Motor neuron (in vitro differentiated cells): Measurements from ENCODE around the gene CYTH4. TPM values are rescaled to one million over a fixed set of nuclear protein-coding genes. Genes with fewer than 3 reads are reported as not detected.

Source experiments
- ATAC-seq, 8 experiments: fragments of 200-7000 bp; cut with Tn5 transposase; replicated peaks in 6 of 8; 2 replicates each; pipeline ENCODE4 v1.8.0; 2021; ENCODE audit warnings: mild to moderate bottlenecking in 8 of 8, moderate library complexity in 8 of 8
- H3K27ac ChIP-seq, 2 donors: fragments of 250-450 bp; sonication (Bioruptor Pico); 2 replicates each; pipeline ENCODE4 v1.9.0; 2021; ENCODE audit warnings: antibody characterized with exemption in 2 of 2, mild to moderate bottlenecking in 2 of 2, moderate library complexity in 1 of 2
- H3K4me1 ChIP-seq, 2 donors: fragments of 250-450 bp; sonication (Bioruptor Pico); replicated peaks in 1 of 2; 2 replicates each; pipeline ENCODE4 v1.6.1; 2021; ENCODE audit warnings: antibody characterized with exemption in 2 of 2, mild to moderate bottlenecking in 2 of 2, moderate library complexity in 1 of 2
- H3K4me3 ChIP-seq, 5 donors: fragments of 250-450 bp; sonication (Bioruptor Pico); 2 replicates each; pipeline ENCODE4 v1.9.0; 2021; ENCODE audit warnings: antibody characterized with exemption in 5 of 5, mild to moderate bottlenecking in 5 of 5, moderate library complexity in 4 of 5
- WGBS, 10 experiments: fragments of 450-650 bp; shearing (Covaris generic); methylation state at CpG; one replicate each; pipeline ENCODE4 v1.0.0; 2022; 5-methylcytosine and 5-hydroxymethylcytosine counted together
- in situ Hi-C, 9 experiments: fragments of 400-800 bp; cut with MboI; loops; one replicate each; pipeline ENCODE4 v1.15.0; 2021; ENCODE audit warnings: low sequenced_read_pairs in 9 of 9, low pct_unique_long_range_greater_than_20kb in 2 of 9; ENCODE audit not compliant: unreplicated experiment in 9 of 9
- total RNA-seq, 8 experiments: library from RNA; unstranded; fragments of 300-600 nt; gene quantifications; 2 replicates each; pipeline versions ENCODE4 v1.2.3 to v1.2.4, GENCODE V29; 2022

The CYTH4 gene
- total RNA-seq, 8 experiments from 2014 or later, result 0.50 to 2.9 (median 1.6) TPM; not detected in 3

DNA sequence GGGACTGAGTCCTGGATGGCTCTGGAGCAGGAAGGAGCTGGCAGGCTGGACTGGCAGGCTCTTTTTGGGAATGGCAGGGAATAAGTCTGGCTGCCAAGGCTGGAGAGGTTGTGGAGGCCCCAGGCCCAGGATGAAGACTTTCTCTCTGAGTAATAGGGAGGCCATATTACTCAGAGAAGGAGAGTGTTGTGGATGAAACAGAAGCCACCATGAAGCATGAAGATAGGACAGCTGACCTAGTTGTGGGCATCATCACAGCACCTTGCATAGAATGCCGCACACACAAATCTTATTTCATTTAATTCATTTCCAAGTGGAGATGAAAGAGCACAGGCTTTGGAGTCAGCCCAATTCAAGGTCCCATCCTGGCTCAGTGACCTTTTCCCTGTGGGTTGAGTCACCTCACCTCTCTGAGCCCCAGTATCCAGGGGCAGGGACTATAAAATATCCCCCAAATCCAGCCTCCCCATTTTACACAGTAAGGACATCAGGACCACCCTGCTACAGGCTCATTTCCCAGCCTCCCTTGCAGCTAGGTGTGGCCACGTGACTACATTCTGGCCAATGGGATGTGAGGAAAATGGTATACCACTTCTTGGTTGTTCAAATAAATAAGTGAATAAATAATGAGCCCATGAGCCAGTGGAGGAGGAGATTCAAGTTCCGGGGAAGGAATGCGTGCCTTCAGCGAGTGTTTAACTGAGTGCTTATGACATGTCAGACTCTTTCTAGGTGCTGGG is 9.4 kb downstream of the CYTH4 start:
- Histone ChIP-seq H3K4me1 (no peaks in the 10 kb centered on the region), H3K27ac (no peak overlapping the region), H3K4me3 (no peak overlapping the region)
- in situ Hi-C loops, result no loop called here
- 67 to 100% (median 95%) methylated on average over 1 to 5 of the region's 5 CpGs; no CpG with 5 or more reads in 1 of the 10 experiments for WGBS, 10 experiments
- ATAC-seq, result no peak

DNA sequence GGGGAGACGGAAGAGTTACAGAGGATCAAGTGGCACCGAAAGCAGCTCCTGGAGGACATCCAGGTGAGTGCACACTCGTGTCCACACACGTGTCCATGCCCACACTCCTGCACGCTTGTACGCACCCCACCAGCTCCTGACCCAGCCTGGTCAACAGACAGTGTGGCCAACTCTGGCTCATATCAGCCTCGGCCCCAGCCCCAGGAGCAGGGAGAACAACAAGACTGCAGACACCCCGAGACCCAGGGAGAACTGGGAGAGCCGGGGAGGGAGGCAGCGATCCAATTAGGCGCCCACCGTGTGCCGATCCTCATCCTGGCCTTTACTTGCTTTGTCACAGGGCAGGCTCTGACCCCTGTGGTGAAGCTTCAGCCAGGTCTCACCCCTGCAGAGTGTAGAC is 10.3 kb downstream of the CYTH4 start:
- no peak for ATAC-seq
- Histone ChIP-seq H3K4me3 (no peak overlapping the region), H3K4me1 (no peaks in the 10 kb centered on the region), H3K27ac (no peak overlapping the region)
- no CpG with 5 or more reads among the region's 13 CpGs for WGBS, 10 experiments
- in situ Hi-C loops, result no loop called here

DNA sequence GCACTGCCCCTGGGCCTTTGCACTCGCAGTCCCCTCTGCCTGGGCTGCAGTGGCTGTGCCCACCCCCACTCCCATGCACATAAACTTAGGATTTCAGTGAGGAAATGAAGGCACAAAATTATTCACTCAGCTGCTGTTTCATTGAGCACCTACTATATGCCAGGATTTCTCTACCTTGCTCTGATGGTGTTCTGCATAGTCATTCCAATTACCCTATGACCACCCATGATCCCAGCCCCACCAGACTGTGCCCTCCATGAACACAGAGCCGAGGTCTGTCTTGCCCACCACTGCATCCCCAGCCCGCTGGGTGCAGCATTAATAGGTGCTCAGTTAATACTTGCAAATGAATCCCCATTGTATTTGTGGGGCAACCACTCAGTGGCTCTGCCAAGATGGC is 10.9 kb downstream of the CYTH4 start:
- WGBS, 10 experiments, result 0 to 65% (median 19%) methylated on average over 1 to 2 of the region's 3 CpGs; no CpG with 5 or more reads in 4 of the 10 experiments
- no peak for ATAC-seq
- in situ Hi-C loops, result no loop called here
- no peak overlapping the region for H3K4me3 ChIP-seq
- no peaks in the 10 kb centered on the region for H3K4me1 ChIP-seq
- H3K27ac ChIP-seq, result no peak overlapping the region

DNA sequence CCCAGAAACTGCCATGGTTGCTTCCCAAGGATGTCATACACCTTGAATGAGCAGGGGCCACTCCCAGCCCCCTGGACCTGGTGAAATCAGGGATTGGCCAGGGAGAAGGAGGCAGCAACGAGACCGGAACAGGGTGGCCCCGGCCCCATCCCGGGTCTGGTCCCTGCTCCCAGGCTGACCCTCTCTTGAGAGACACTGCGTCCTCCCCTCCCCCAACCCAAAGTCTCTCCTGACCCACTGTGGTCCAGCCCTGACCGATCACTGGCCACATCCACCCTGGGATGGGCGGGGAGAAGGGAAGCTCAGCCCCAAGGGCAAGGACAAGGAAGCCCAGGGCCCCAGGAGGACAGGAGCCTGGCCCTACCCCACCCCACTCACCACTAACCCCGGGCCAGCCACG is 12.4 kb downstream of the CYTH4 start:
- in situ Hi-C loops, result no loop called here
- Histone ChIP-seq H3K4me1 (no peaks in the 10 kb centered on the region), H3K4me3 (no peak overlapping the region), H3K27ac (no peak overlapping the region)
- peak in 2 of 8 experiments; percentile 4 to 15 for ATAC-seq
- WGBS, 10 experiments, result 50% methylated on average over 1 of the region's 9 CpGs; no CpG with 5 or more reads in 9 of the 10 experiments

DNA sequence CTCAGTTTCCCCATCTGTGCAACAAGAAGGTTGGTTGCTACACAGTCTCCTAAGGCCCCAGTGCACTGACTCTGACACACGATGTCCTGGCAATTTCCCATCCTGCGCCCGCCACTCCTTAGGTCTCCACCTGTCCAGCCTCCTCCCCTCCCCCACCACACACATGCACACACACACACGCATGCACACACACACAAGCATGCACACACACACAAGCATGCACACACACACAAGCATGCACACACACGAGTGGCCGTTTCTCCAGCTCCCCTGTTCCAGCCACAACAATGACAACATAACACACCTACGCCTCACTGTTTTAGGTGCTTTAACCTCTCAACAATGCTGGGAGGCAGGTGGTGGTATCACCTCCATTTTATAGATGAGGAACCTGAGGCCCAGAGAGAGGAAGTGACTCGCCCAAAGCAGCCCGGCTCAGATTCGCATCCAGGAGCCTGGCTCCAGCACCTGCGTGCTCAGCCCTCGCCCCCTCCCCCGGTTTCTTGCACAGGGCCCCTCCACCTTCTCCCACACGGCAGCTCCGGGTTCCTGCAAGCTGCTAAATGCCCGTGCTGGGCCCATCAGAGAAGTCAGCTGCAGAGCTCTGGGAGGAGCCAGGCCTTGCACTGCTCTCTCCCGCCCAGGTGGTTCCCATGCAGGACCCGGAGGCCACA is 13.0 kb downstream of the CYTH4 start:
- WGBS, 10 experiments, result 70 to 77% (median 76%) methylated on average over 2 to 5 of the region's 18 CpGs; no CpG with 5 or more reads in 7 of the 10 experiments
- in situ Hi-C loops, result no loop called here
- peak in 1 of 8 experiments; percentile 7 for ATAC-seq
- Histone ChIP-seq H3K27ac (no peak overlapping the region), H3K4me1 (no peaks in the 10 kb centered on the region), H3K4me3 (no peak overlapping the region)

DNA sequence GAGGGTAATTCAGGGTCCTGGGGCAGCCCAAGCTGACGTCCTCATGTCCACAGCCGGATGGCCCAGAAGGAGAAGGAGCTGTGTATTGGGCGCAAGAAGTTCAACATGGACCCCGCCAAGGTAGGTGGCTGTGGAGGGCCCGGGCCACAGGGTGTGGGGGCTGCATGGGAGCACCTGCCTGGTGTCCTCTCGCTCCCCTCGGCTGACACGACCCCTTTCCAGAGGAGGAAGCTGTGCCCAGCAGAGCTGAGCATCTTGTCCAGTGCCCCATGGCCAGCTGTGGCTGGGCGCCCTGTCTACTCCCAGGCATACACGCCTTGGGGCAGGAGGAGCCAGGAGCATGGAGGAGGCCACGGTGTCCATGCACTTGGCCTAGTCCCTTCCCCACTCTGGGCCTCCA is 13.6 kb downstream of the CYTH4 start:
- Histone ChIP-seq H3K27ac (no peak overlapping the region), H3K4me1 (no peaks in the 10 kb centered on the region), H3K4me3 (no peak overlapping the region)
- ATAC-seq, result no peak
- 20 to 90% methylated on average over 3 to 4 of the region's 11 CpGs; no CpG with 5 or more reads in 8 of the 10 experiments for WGBS, 10 experiments
- in situ Hi-C loops, result no loop called here

DNA sequence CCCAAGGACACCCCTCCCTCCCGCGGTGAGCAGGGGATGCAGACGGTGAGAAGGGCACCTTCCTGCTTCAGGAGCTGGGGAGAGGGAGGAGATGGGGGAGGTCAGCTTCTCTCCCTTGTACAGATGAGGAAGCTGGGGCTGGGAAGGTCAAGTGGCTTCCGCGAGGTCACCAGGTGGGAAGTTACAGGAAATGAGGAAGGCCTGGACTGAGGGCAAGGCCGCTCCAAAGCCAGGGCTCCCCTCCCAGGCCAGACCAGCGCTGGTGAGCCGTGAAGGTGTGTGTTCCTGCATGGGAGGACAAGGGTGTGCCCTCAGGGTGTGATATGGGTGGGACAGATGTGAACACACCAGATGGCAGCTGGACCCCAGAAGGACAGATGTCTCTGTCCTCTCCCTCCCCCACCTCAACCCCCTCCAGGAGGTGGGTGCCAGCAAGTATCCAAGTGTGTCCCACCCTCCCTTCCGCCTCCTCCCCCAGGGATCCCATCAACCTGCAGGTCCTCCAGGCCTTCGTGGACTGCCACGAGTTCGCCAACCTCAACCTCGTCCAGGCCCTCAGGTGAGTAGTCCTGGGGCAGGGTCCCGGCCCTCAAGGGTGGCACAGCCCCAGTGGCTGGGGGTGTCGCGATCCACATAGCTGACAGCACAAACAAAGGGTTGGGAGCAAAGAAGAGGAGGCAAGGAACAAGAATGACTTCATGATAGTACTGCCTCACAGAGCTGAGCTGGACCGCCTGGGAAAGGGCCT is 16.6 kb downstream of the CYTH4 start:
- H3K27ac ChIP-seq, result no peak overlapping the region
- H3K4me3 ChIP-seq, result no peak overlapping the region
- 17 to 100% (median 73%) methylated on average over 1 to 5 of the region's 17 CpGs; no CpG with 5 or more reads in 3 of the 10 experiments for WGBS, 10 experiments
- H3K4me1 ChIP-seq, result no peaks in the 10 kb centered on the region
- in situ Hi-C loops, result no loop called here
- ATAC-seq, result no peak

DNA sequence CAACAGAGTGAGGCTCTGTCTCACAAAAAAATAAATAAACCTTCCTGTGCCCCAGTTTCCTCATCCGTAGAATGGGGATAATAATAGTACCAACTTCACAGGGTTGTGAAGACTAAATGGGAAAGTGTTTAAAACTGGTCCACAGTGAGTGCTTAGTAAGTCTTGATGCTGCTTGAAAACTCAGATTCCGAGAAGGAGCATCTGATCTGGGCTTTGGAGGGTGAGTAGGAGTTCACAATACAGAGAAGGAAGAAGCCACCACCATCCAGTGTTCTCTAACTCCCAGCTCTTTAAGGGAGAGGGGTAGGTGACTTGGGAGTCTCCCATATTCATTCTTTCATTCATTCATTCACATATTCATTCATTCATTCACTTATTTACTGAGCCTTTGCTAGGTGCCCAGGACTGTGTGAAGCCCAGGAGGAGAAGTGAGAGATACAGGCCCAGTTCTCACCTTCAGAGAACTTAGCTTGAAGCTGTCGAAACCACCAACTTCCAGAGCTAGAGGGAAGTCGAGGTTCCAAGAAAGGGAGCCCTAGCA is 17.7 kb downstream of the CYTH4 start:
- H3K4me1 ChIP-seq, result no peaks in the 10 kb centered on the region
- no peak overlapping the region for H3K4me3 ChIP-seq
- WGBS, 10 experiments, result 50 to 100% (median 86%) methylated on average over 1 to 2 of the region's 4 CpGs; no CpG with 5 or more reads in 1 of the 10 experiments
- H3K27ac ChIP-seq, result no peak overlapping the region
- in situ Hi-C loops, result no loop called here
- ATAC-seq, result no peak

DNA sequence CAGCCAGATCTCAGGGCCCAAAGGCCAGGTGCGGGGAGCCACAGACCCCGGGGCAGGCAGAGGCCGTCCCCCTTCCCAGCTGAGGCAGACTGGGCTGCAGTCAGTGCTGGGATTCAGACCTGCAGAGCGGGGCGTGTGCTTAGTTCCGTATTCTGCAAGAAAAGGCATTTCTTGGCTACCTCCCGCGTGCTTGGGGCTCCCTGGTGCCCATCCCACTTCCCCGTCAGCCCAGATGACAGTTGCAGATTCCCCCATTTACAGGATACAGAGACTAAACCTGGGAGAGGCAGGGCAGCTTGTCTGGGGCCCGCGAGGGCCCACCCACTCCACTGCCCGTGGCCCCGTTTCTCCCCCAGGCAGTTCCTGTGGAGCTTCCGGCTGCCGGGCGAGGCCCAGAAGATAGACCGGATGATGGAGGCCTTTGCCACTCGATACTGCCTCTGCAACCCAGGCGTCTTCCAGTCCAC is 18.3 kb downstream of the CYTH4 start:
- ATAC-seq, result peak in 2 of 8 experiments; percentile 45 to 47
- H3K4me1 ChIP-seq, result no peaks in the 10 kb centered on the region
- H3K27ac ChIP-seq, result no peak overlapping the region
- H3K4me3 ChIP-seq, result no peak overlapping the region
- WGBS, 10 experiments, result 57 to 100% methylated on average over 1 to 5 of the region's 19 CpGs; no CpG with 5 or more reads in 8 of the 10 experiments
- in situ Hi-C loops, result no loop called here

DNA sequence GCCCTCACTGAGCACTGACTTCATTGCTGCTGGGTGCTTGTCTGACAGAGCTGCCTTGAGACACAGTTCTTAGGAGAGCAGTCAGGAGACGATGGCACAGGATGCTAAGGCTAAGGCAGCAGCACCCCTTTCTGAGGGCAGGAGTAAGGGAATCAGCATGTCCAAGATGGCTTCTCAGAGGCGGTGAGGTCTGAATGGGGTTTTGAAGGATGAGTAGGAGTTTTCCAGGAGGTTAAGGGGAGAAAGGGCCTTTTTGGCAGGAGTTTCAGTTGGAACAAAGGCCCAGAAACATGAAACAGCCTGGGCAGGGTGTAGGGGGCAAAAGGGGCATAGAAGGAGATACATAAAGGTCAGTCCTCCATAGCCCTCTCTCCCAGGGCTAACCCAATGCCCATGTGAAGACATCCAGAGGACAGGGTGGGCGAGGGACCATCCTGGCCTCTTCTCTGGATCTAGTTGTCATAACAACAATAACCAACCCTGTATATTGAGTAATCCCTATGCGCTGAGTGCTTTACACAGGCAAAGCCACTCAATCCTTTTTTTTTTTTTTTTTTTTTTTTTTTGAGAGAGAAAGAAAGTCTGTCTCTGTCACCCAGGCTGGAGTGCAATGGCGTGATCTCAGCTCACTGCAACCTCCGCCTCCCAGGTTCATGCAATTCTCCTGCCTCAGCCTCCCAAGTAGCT is 19.0 kb downstream of the CYTH4 start:
- Histone ChIP-seq H3K27ac (no peak overlapping the region), H3K4me3 (no peak overlapping the region), H3K4me1 (no peaks in the 10 kb centered on the region)
- no peak for ATAC-seq
- WGBS, 10 experiments, result 63 to 100% (median 87%) methylated on average over 1 to 4 of the region's 6 CpGs; no CpG with 5 or more reads in 4 of the 10 experiments
- in situ Hi-C loops, result no loop called here

DNA sequence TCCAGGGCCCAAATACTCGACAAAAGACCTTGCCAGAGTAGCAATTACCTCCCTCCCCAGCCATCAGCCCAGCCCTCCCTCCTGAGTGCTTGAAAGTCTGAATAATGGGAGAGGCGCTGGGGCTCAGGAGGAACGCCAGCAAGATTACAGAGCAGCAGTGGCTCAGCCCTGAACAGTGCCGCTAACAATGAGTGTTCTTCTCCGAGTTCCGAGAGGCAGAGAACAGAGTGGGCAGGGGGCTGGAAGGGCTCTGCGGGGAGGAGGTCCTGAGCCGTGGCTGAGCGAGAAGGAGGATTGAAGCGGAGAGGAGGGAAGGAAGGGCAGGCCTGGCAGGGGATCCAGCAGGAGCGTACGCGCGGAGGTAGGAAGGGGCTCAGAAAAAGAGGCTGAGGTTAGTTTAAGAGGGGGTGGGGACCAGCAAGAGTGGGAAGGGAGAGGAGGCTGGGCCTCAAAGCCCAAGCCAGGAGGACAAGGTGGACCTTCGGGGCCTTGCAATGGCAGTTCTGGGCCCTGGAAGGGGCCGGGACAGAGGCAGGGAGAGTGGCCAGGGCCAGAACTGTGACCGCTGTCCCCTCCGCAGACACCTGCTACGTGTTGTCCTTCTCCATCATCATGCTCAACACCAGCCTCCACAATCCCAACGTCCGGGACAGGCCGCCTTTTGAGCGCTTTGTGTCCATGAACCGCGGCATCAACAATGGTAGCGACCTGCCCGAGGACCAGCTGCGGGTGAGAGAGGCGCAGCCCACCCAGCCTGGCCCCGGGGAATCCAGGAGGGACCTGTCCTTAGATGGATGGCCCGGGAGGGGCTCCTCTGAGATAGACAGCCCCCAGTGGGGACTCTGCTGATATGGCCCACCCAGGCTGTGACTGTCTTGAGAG is 20.6 kb downstream of the CYTH4 start:
- no peak overlapping the region for H3K4me3 ChIP-seq
- H3K4me1 ChIP-seq, result peaks cover 7 to 13% of the 10 kb centered on the region in 2 donors
- in situ Hi-C loops, result no loop called here
- no peak overlapping the region for H3K27ac ChIP-seq
- WGBS, 10 experiments, result 24 to 96% (median 66%) methylated on average over 1 to 11 of the region's 31 CpGs; no CpG with 5 or more reads in 4 of the 10 experiments
- ATAC-seq, result peak in 1 of 8 experiments; percentile 26
